HEK293 (cell line): Measurements from ENCODE around the gene HS3ST5.

Experiments
- CTCF ChIA-PET: fragments of 350-600 bp; formaldehyde crosslinking; extraction: SDS; loops from one replicate; lab custom pipeline; 2021; ENCODE audit warnings: antibody characterized with exemption; lab: Yijun Ruan, JAX
- POLR2A ChIA-PET: fragments of 300-600 bp; formaldehyde crosslinking; extraction: SDS; loops from one replicate; lab custom pipeline; 2020; ENCODE audit warnings: antibody characterized with exemption, inconsistent platforms; lab: Yijun Ruan, JAX
- H3K27ac ChIP-seq: fragments of 200-500 bp; sonication (Bioruptor generic); 2 replicates; pipeline ENCODE4 v1.5.1; 2014; ENCODE audit warnings: low read depth, low read length, control low read depth, inconsistent platforms; ENCODE audit errors: extremely low read depth
- H3K36me3 ChIP-seq, 2 experiments: fragments of 200-500 bp in 1 of 2; sonication (Bioruptor generic) in 1 of 2; 1 replicate in 1 of 2; 2 replicates in 1 of 2; pipeline ENCODE4 v1.5.1; 2014 to 2017; ENCODE audit warnings: inconsistent platforms in 2 of 2, low read length in 2 of 2; ENCODE audit not compliant: control insufficient read depth in 2 of 2, insufficient read depth in 1 of 2
- H3K4me1 ChIP-seq: fragments of 200-500 bp; sonication (Bioruptor generic); 2 replicates; pipeline ENCODE4 v1.5.1; 2014; ENCODE audit warnings: mild to moderate bottlenecking, low read length, inconsistent platforms; ENCODE audit not compliant: control insufficient read depth, insufficient read depth
- H3K4me3 ChIP-seq: 2 replicates; pipeline ENCODE4 v1.5.1; 2011; ENCODE audit warnings: low read depth, mild to moderate bottlenecking, control low read depth, low read length, moderate library complexity
- H3K9me3 ChIP-seq: fragments of 200-500 bp; sonication (Bioruptor generic); 2 replicates; pipeline ENCODE4 v1.5.1; 2014; ENCODE audit warnings: low read depth, low read length, inconsistent platforms; ENCODE audit not compliant: control insufficient read depth, insufficient read depth
- BCL11A ChIP-seq: fragments of 450-650 bp; formaldehyde crosslinking; IDR thresholded peaks from 2 replicates; pipeline ENCODE4 v1.5.1; 2016; ENCODE audit warnings: low read depth, missing biosample characterization, missing genetic modification characterization
- FEZF1 ChIP-seq: fragments of 450-650 bp; formaldehyde crosslinking; IDR thresholded peaks from 2 replicates; pipeline ENCODE4 v1.5.1; 2016; ENCODE audit warnings: missing biosample characterization, missing genetic modification characterization
- GLI2 ChIP-seq: fragments of 450-650 bp; formaldehyde crosslinking; IDR thresholded peaks from 2 replicates; pipeline ENCODE4; 2017; ENCODE audit warnings: missing biosample characterization, missing genetic modification characterization, low read depth, borderline replicate concordance
- GLI4 ChIP-seq: fragments of 450-650 bp; formaldehyde crosslinking; IDR thresholded peaks from 2 replicates; pipeline ENCODE4 v1.5.1; 2016; ENCODE audit warnings: missing biosample characterization, missing genetic modification characterization
- GLIS2 ChIP-seq: fragments of 450-650 bp; formaldehyde crosslinking; IDR thresholded peaks from 2 replicates; pipeline ENCODE4 v1.5.1; 2016; ENCODE audit warnings: missing biosample characterization, missing genetic modification characterization
- HIC1 ChIP-seq: fragments of 450-650 bp; formaldehyde crosslinking; IDR thresholded peaks from 2 replicates; pipeline ENCODE4 v1.5.1; 2016; ENCODE audit warnings: missing biosample characterization, missing genetic modification characterization
- HOXC10 ChIP-seq: sonication (generic); formaldehyde crosslinking; IDR thresholded peaks from 2 replicates; pipeline ENCODE4 v1.8.1; 2023; ENCODE audit warnings: mild to moderate bottlenecking, missing genetic modification reagents
- MZF1 ChIP-seq: fragments of 450-650 bp; formaldehyde crosslinking; IDR thresholded peaks from 2 replicates; pipeline ENCODE4 v1.5.1; 2017; ENCODE audit warnings: missing biosample characterization, missing genetic modification characterization, borderline replicate concordance
- REST ChIP-seq: fragments of 450-650 bp; formaldehyde crosslinking; IDR thresholded peaks from 2 replicates; pipeline ENCODE4 v1.5.1; 2016; ENCODE audit warnings: missing biosample characterization, missing genetic modification characterization
- ZBTB1 ChIP-seq: fragments of 450-650 bp; formaldehyde crosslinking; IDR thresholded peaks from 2 replicates; pipeline ENCODE4 v1.5.1; 2016; ENCODE audit warnings: missing biosample characterization, missing genetic modification characterization
- ZBTB20 ChIP-seq: fragments of 450-650 bp; formaldehyde crosslinking; IDR thresholded peaks from 2 replicates; pipeline ENCODE4 v1.5.1; 2016; ENCODE audit warnings: missing biosample characterization, missing genetic modification characterization
- ZBTB26 ChIP-seq: fragments of 450-650 bp; formaldehyde crosslinking; optimal IDR thresholded peaks from 2 replicates; pipeline ENCODE3; 2016; ENCODE audit warnings: missing biosample characterization, mild to moderate bottlenecking, missing genetic modification characterization
- ZBTB8A ChIP-seq: fragments of 450-650 bp; formaldehyde crosslinking; IDR thresholded peaks from 2 replicates; pipeline ENCODE4 v1.5.1; 2016; ENCODE audit warnings: missing biosample characterization, missing genetic modification characterization
- ZFP41 ChIP-seq: fragments of 450-650 bp; formaldehyde crosslinking; IDR thresholded peaks from 2 replicates; pipeline ENCODE4 v1.5.1; 2016; ENCODE audit warnings: missing biosample characterization, missing genetic modification characterization, borderline replicate concordance
- ZFP69B ChIP-seq: fragments of 450-650 bp; formaldehyde crosslinking; IDR thresholded peaks from 2 replicates; pipeline ENCODE4 v1.5.1; 2016; ENCODE audit warnings: missing biosample characterization, missing genetic modification characterization
- ZIC2 ChIP-seq: fragments of 450-650 bp; formaldehyde crosslinking; IDR thresholded peaks from 2 replicates; pipeline ENCODE4 v1.5.1; 2016; ENCODE audit warnings: missing biosample characterization, missing genetic modification characterization
- ZNF184 ChIP-seq: fragments of 450-650 bp; IDR thresholded peaks from 2 replicates; pipeline ENCODE4 v1.5.1; 2018; ENCODE audit warnings: missing biosample characterization, mild to moderate bottlenecking, missing genetic modification characterization
- ZNF341 ChIP-seq: fragments of 450-650 bp; formaldehyde crosslinking; IDR thresholded peaks from 2 replicates; pipeline ENCODE4; 2016; ENCODE audit warnings: low read depth, missing biosample characterization, missing genetic modification characterization
- ZNF561 ChIP-seq: fragments of 450-650 bp; IDR thresholded peaks from 2 replicates; pipeline ENCODE4 v1.5.1; 2018; ENCODE audit warnings: missing biosample characterization, missing genetic modification characterization, borderline replicate concordance
- ZNF626 ChIP-seq: fragments of 450-650 bp; sonication (Bioruptor Pico); formaldehyde crosslinking; IDR thresholded peaks from 2 replicates; pipeline ENCODE4 v1.5.1; 2018; ENCODE audit warnings: missing biosample characterization, missing genetic modification characterization, inconsistent platforms
- TF ChIP-seq, protein P1 (sequence below): sonication (generic); formaldehyde crosslinking; IDR thresholded peaks from 2 replicates; pipeline ENCODE4 v1.8.1; 2022; ENCODE audit warnings: mild to moderate bottlenecking, moderate library complexity, missing genetic modification reagents
- TF ChIP-seq, protein P2 (sequence below): fragments of 450-650 bp; formaldehyde crosslinking; IDR thresholded peaks from 2 replicates; pipeline ENCODE4 v1.5.1; 2016; ENCODE audit warnings: missing biosample characterization, missing genetic modification characterization

The HS3ST5 gene

GRCh38 chr6:114342086-114342825 lies 567 bp downstream of the HS3ST5 start:
- H3K4me3 ChIP-seq: peak overlapping the region; percentile 86
- ChIA-PET POLR2A (interaction anchor here (0.7 to 1.3 kb wide), 2 partner anchors 9 to 12 kb away, joined by 3 read pairs; no protein-coding TSS in a partner anchor), CTCF (interaction anchor here (0.6 to 1.6 kb wide), 10 partner anchors 12 to 347 kb away, joined by 3 to 8 read pairs (median 3); no protein-coding TSS in a partner anchor)
- H3K36me3 ChIP-seq: no peaks in the 10 kb centered on the region
- no peaks in the 10 kb centered on the region for H3K9me3 ChIP-seq
- peak overlapping the region; percentile 61; the same call in 1 of the 2 replicates for H3K27ac ChIP-seq
- peaks cover 13% of the 10 kb centered on the region for H3K4me1 ChIP-seq
- no peak for TF ChIP-seq REST (tag by site-specific recombination)
- no peak for TF ChIP-seq GLI4 (tag by site-specific recombination)
- TF ChIP-seq ZNF561 (tag by site-specific recombination): no peak
- TF ChIP-seq ZIC2 (tag by site-specific recombination): peak; percentile 19; the same call in 1 of the 2 replicates
- peak; percentile 70 for TF ChIP-seq ZBTB26 (tag by site-specific recombination)
- peak; percentile 35; the same call in 1 of the 2 replicates for TF ChIP-seq ZBTB20 (tag by site-specific recombination)
- TF ChIP-seq ZNF626 (tag by site-specific recombination): no peak
- no peak for TF ChIP-seq MZF1
- no peak for TF ChIP-seq ZBTB1
- TF ChIP-seq ZBTB8A (tag by site-specific recombination): peak; percentile 46
- TF ChIP-seq BCL11A: no peak
- peak; percentile 80 for TF ChIP-seq ZFP69B
- TF ChIP-seq HOXC10 (CRISPR knock-in tag): 0 out of 2 replicates have a peak, but pooled peaks have one; percentile 23
- peak; percentile 29; the same call in 1 of the 2 replicates for TF ChIP-seq FEZF1 (tag by site-specific recombination)
- peak; percentile 38; the same call in 1 of the 2 replicates for TF ChIP-seq GLIS2 (tag by site-specific recombination)
- TF ChIP-seq, protein P1, sequence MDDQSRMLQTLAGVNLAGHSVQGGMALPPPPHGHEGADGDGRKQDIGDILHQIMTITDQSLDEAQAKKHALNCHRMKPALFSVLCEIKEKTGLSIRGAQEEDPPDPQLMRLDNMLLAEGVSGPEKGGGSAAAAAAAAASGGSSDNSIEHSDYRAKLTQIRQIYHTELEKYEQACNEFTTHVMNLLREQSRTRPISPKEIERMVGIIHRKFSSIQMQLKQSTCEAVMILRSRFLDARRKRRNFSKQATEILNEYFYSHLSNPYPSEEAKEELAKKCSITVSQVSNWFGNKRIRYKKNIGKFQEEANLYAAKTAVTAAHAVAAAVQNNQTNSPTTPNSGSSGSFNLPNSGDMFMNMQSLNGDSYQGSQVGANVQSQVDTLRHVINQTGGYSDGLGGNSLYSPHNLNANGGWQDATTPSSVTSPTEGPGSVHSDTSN: peak; percentile 56; the same call in 1 of the 2 replicates
- no peak for TF ChIP-seq ZFP41 (tag by site-specific recombination)
- TF ChIP-seq, protein P2, sequence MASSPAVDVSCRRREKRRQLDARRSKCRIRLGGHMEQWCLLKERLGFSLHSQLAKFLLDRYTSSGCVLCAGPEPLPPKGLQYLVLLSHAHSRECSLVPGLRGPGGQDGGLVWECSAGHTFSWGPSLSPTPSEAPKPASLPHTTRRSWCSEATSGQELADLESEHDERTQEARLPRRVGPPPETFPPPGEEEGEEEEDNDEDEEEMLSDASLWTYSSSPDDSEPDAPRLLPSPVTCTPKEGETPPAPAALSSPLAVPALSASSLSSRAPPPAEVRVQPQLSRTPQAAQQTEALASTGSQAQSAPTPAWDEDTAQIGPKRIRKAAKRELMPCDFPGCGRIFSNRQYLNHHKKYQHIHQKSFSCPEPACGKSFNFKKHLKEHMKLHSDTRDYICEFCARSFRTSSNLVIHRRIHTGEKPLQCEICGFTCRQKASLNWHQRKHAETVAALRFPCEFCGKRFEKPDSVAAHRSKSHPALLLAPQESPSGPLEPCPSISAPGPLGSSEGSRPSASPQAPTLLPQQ (tag by site-specific recombination): peak; percentile 95
- 0 out of 2 replicates have a peak, but pooled peaks have one; percentile 22 for TF ChIP-seq HIC1 (tag by site-specific recombination)
- TF ChIP-seq GLI2: no peak
- peak; percentile 75 for TF ChIP-seq ZNF341 (tag by site-specific recombination)
- TF ChIP-seq ZNF184: no peak
